ENCODE measurements around the gene ZNF213. TPM values are rescaled to one million over a fixed set of nuclear protein-coding genes. Genes with fewer than 3 reads are reported as not detected.
A peak's percentile ranks its signal among the peaks of the same experiment; 100 is the strongest.
"Not testable (repeated sequence)": the region's sequence is repeated elsewhere in the genome, so short reads cannot be mapped to it uniquely, and the experiment has no call there.

The ZNF213 gene
- total RNA-seq, 2 experiments from 2014 or later: 6.1 to 7.5 TPM

GRCh38 chr16:3135126-3135715 is 392 bp downstream of the ZNF213 start:
- TF ChIP-seq, protein P1, sequence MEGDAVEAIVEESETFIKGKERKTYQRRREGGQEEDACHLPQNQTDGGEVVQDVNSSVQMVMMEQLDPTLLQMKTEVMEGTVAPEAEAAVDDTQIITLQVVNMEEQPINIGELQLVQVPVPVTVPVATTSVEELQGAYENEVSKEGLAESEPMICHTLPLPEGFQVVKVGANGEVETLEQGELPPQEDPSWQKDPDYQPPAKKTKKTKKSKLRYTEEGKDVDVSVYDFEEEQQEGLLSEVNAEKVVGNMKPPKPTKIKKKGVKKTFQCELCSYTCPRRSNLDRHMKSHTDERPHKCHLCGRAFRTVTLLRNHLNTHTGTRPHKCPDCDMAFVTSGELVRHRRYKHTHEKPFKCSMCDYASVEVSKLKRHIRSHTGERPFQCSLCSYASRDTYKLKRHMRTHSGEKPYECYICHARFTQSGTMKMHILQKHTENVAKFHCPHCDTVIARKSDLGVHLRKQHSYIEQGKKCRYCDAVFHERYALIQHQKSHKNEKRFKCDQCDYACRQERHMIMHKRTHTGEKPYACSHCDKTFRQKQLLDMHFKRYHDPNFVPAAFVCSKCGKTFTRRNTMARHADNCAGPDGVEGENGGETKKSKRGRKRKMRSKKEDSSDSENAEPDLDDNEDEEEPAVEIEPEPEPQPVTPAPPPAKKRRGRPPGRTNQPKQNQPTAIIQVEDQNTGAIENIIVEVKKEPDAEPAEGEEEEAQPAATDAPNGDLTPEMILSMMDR (IDR thresholded peaks at IDR 0.05): no peak
- ChIA-PET CTCF (interaction anchor here (0.7 to 11.8 kb wide), 14 partner anchors 8 to 132 kb away, joined by 3 to 376 read pairs (median 6); partner anchors contain the start of genes HCFC1R1, THOC6, ZNF205 and ZSCAN10), POLR2A (interaction anchor here (0.6 to 2.5 kb wide), 15 partner anchors 9 to 975 kb away, joined by 3 to 25 read pairs (median 5); partner anchors contain the start of gene ZNF200)
- ATAC-seq (peak; percentile 43), DNase-seq (peak; percentile 38)
- H3K27ac Mint-ChIP-seq: peak overlapping the region; percentile 88
- H3K36me3 Mint-ChIP-seq (ENCODE audit: low read depth): peaks cover 8% of the 10 kb centered on the region
- H3K9me3 Mint-ChIP-seq: no peaks in the 10 kb centered on the region
- no peaks in the 10 kb centered on the region for H3K27me3 Mint-ChIP-seq
- peaks cover 12% of the 10 kb centered on the region for H3K4me1 Mint-ChIP-seq (ENCODE audit: low read depth)
- intact Hi-C loops (cut with micrococcal nuclease): no loop called here
- peak overlapping the region; percentile 99 for H3K4me3 Mint-ChIP-seq

GRCh38 chr16:3137267-3137666 is 2.4 kb downstream of the ZNF213 start:
- ATAC-seq: no peak
- H3K27ac Mint-ChIP-seq: no peak overlapping the region
- H3K4me3 Mint-ChIP-seq: no peak overlapping the region
- CTCF ChIA-PET: interaction anchor here (1.0 to 1.6 kb wide), 7 partner anchors 8 to 110 kb away, joined by 3 to 6 read pairs (median 4); no protein-coding TSS in a partner anchor
- POLR2A ChIA-PET: interaction anchor here (1.1 to 1.4 kb wide), 3 partner anchors 8 to 12 kb away, joined by 4 to 5 read pairs (median 4); no protein-coding TSS in a partner anchor
- H3K36me3 Mint-ChIP-seq (ENCODE audit: low read depth): peaks cover 11% of the 10 kb centered on the region
- TF ChIP-seq, protein P1 (IDR thresholded peaks at IDR 0.05): no peak
- no peaks in the 10 kb centered on the region for H3K27me3 Mint-ChIP-seq
- intact Hi-C loops (cut with micrococcal nuclease): no loop called here
- peaks cover 12% of the 10 kb centered on the region for H3K4me1 Mint-ChIP-seq (ENCODE audit: low read depth)
- H3K9me3 Mint-ChIP-seq: no peaks in the 10 kb centered on the region
- DNase-seq: no peak

DNA sequence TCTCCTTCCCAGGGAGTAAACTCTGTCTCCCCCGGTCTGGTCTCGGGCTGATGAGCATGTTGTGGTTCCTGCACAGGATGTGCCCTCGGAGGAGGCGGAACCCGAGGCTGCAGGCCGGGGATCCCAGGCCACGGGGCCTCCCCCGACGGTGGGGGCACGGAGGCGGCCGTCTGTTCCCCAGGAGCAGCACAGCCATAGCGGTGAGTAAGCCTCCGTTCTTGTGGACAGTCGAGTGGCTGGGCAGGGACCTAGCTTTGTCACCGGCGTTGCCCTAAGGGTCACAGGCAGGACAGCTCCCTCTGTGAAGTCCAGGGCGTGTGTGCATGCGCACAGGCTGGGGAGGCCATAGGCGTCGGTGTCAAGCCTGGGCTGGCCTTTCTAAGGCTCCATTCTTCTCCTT is 3.5 kb downstream of the ZNF213 start:
- ATAC-seq (no peak), DNase-seq (no peak)
- Mint-ChIP-seq H3K4me3 (no peak overlapping the region), H3K36me3 (ENCODE audit: low read depth) (peaks cover 8% of the 10 kb centered on the region), H3K4me1 (ENCODE audit: low read depth) (peaks cover 8% of the 10 kb centered on the region), H3K27me3 (no peaks in the 10 kb centered on the region), H3K27ac (no peak overlapping the region), H3K9me3 (no peaks in the 10 kb centered on the region)
- CTCF ChIA-PET: interaction anchor here (1.0 to 1.2 kb wide), 3 partner anchors 9 to 79 kb away, joined by 3 to 6 read pairs (median 4); no protein-coding TSS in a partner anchor
- TF ChIP-seq, protein P1 (IDR thresholded peaks at IDR 0.05): no peak
- POLR2A ChIA-PET: interaction anchor here (1.4 kb wide), 1 partner anchor 9 kb away, joined by 4 read pairs; no protein-coding TSS in a partner anchor
- intact Hi-C loops (cut with micrococcal nuclease): no loop called here

DNA sequence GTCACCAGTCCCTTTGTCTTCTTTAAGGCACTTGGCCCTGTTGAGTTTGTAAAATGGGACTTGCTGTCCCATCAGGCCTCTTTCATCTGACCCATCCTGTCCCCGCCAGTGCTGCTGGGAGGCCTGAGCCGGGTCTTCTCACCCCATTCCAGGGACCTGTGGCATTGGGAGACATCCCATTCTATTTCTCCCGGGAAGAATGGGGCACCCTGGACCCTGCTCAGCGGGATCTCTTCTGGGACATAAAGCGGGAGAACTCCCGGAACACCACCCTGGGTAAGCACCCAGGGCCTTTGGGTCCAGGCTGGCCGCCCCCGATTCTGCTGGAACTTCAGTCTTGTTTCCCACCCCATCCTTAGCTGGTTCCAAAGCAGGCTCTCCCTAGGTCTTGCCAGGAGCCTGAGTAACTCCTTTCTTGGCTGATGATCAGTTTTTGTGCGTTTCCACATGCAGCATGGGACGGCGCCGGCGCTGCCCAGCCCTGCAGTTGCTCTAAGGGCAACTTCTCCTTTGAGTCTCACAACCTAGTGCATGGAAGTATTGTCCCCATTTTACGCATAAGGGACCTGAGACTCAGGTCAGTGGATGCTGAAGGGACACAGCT is 4.1 kb downstream of the ZNF213 start:
- TF ChIP-seq, protein P1 (IDR thresholded peaks at IDR 0.05): no peak
- Mint-ChIP-seq H3K4me3 (no peak overlapping the region), H3K27ac (no peak overlapping the region), H3K4me1 (ENCODE audit: low read depth) (peaks cover 7% of the 10 kb centered on the region), H3K9me3 (no peaks in the 10 kb centered on the region), H3K36me3 (ENCODE audit: low read depth) (peaks cover 8% of the 10 kb centered on the region), H3K27me3 (no peaks in the 10 kb centered on the region)
- no peak for ATAC-seq
- DNase-seq: no peak
- ChIA-PET CTCF (interaction anchor here (1.0 to 2.5 kb wide), 3 partner anchors 9 to 44 kb away, joined by 3 to 15 read pairs (median 4); no protein-coding TSS in a partner anchor), POLR2A (interaction anchor here (0.8 to 1.7 kb wide), 3 partner anchors 9 to 12 kb away, joined by 4 to 5 read pairs (median 4); no protein-coding TSS in a partner anchor)
- intact Hi-C loops (cut with micrococcal nuclease): no loop called here

DNA sequence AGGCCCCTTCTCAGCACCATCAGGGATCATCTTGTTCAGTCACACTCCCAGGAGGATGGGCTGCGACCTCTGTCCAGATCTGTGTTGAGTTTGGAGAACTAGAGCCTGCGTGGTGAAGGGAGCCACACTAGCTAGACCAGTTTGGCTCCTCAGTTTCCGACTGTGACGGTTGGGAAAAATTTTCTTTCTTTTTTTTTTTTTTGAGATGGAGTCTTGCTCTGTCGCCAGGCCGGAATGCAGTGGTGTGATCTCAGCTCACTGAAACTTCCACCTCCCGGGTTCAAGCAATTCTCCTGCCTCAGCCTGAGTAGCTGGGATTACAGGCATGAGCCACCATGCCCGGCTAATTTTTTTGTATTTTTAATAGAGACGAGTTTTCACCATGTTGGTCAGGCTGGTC is 4.7 kb downstream of the ZNF213 start:
- CTCF ChIA-PET: interaction anchor here (1.0 to 2.5 kb wide), 4 partner anchors 9 to 43 kb away, joined by 3 to 15 read pairs (median 4); no protein-coding TSS in a partner anchor
- H3K9me3 Mint-ChIP-seq; H3K4me3 Mint-ChIP-seq; ATAC-seq; H3K27ac Mint-ChIP-seq; intact Hi-C loops (cut with micrococcal nuclease); H3K4me1 Mint-ChIP-seq (ENCODE audit: low read depth); H3K36me3 Mint-ChIP-seq (ENCODE audit: low read depth); DNase-seq; H3K27me3 Mint-ChIP-seq: not testable (repeated sequence)
- POLR2A ChIA-PET: interaction anchor here (0.8 to 1.7 kb wide), 3 partner anchors 8 to 11 kb away, joined by 4 to 5 read pairs (median 4); no protein-coding TSS in a partner anchor

Measured in activated CD8-positive, alpha-beta T cell treated with anti-CD3 and anti-CD28 coated beads for 36 hours (primary cell).